Panc1 (cell line): ENCODE measurements around the gene ATXN7. TPM values are rescaled to one million over a fixed set of nuclear protein-coding genes. Genes with fewer than 3 reads are reported as not detected.

Experiments
- ATAC-seq: fragments of 200-7000 bp; cut with Tn5 transposase; 2 replicates; pipeline ENCODE4 v1.9.1; 2020; ENCODE audit warnings: mild to moderate bottlenecking, moderate library complexity
- BruUV-seq: library from RNA; stranded (reverse); fragments of 400-500 nt; replicated peaks from 2 replicates; lab custom pipeline; 2021; lab: Mats Ljungman, UMichigan
- CTCF ChIA-PET: fragments of 300-600 bp; sonication (Branson Sonifier 250); formaldehyde crosslinking; loops from one replicate; lab custom pipeline; 2022; ENCODE audit warnings: antibody characterized with exemption; lab: Charles Lee
- POLR2A ChIA-PET: fragments of 300-600 bp; sonication (Branson Sonifier 250); formaldehyde crosslinking; loops from one replicate; lab custom pipeline; 2022; ENCODE audit warnings: antibody characterized with exemption; lab: Charles Lee
- DNase-seq: peaks from one replicate; pipeline ENCODE4 v3.0.0-alpha.2; 2010; ENCODE audit warnings: low read depth, low spot score
- H3K27ac ChIP-seq: 2 replicates; pipeline ENCODE4 v1.5.1; 2011; ENCODE audit warnings: mild to moderate bottlenecking, low read length, inconsistent platforms
- H3K27me3 ChIP-seq: fragments of 200-500 bp; sonication (Bioruptor generic); 2 replicates; pipeline ENCODE4 v1.6.0; 2014; ENCODE audit warnings: low read length, inconsistent platforms; ENCODE audit not compliant: control insufficient read depth, insufficient read depth
- H3K36me3 ChIP-seq: fragments of 200-500 bp; sonication (Bioruptor generic); 2 replicates; pipeline ENCODE4 v1.5.1; 2014; ENCODE audit warnings: inconsistent platforms, mild to moderate bottlenecking, low read length, moderate library complexity; ENCODE audit not compliant: control insufficient read depth, insufficient read depth
- H3K4me1 ChIP-seq: 2 replicates; pipeline ENCODE4 v1.5.1; 2011; ENCODE audit warnings: inconsistent platforms, mild to moderate bottlenecking, low read length, moderate library complexity; ENCODE audit not compliant: control insufficient read depth, insufficient read depth
- H3K4me3 ChIP-seq, 2 experiments: 2 replicates each; pipeline ENCODE4 v1.5.1; 2011 to 2012; ENCODE audit warnings: low read depth in 2 of 2, low read length in 2 of 2, mild to moderate bottlenecking in 2 of 2, inconsistent platforms in 1 of 2, moderate library complexity in 1 of 2
- H3K9me3 ChIP-seq: fragments of 200-500 bp; sonication (Bioruptor generic); 2 replicates; pipeline ENCODE4 v1.5.1; 2014; ENCODE audit warnings: low read depth, mild to moderate bottlenecking, inconsistent platforms, low read length, moderate library complexity; ENCODE audit not compliant: control insufficient read depth, insufficient read depth
- POLR2AphosphoS5 ChIP-seq: IDR thresholded peaks from 2 replicates; pipeline ENCODE4 v1.6.1; 2012; ENCODE audit warnings: mild to moderate bottlenecking, low read depth, low read length, moderate library complexity
- SIN3A ChIP-seq: IDR thresholded peaks from 2 replicates; pipeline ENCODE4 v1.6.1; 2012; ENCODE audit warnings: low read depth, mild to moderate bottlenecking, low read length, moderate library complexity, borderline replicate concordance; ENCODE audit not compliant: insufficient read depth
- TCF7L2 ChIP-seq: IDR thresholded peaks from 2 replicates; pipeline ENCODE4 v1.6.1; 2011; ENCODE audit warnings: mild to moderate bottlenecking, low read depth, low read length, inconsistent platforms
- in situ Hi-C: cut with HindIII; loops from 2 replicates; pipeline ENCODE4 v1.10.0; 2016; ENCODE audit warnings: low sequenced_read_pairs, low pct_unique_long_range_greater_than_20kb
- intact Hi-C: fragments of 100-400 bp; cut with micrococcal nuclease; formaldehyde crosslinking; loops from one replicate; pipeline ENCODE4 v1.10.0; 2022; ENCODE audit not compliant: unreplicated experiment
- total RNA-seq: library from RNA; stranded (reverse); gene quantifications from one replicate; pipeline ENCODE4 v1.2.1, GENCODE V29; 2021; ENCODE audit not compliant: unreplicated experiment
- TF ChIP-seq, protein P1 (sequence below), 2 experiments: IDR thresholded peaks; 2 replicates each; pipeline ENCODE4 v1.6.1; 2011 to 2012; ENCODE audit warnings: low read depth in 2 of 2, control low read depth in 1 of 2, low read length in 1 of 2, mild to moderate bottlenecking in 1 of 2, moderate library complexity in 1 of 2; ENCODE audit not compliant: insufficient read depth in 1 of 2
- TF ChIP-seq, protein P2 (sequence below): fragments of 450-650 bp; IDR thresholded peaks from 2 replicates; pipeline ENCODE4 v1.5.1; 2017; ENCODE audit warnings: mild to moderate bottlenecking

Gene ATXN7
- total RNA-seq, 1 experiment from 2014 or later: 17.3 TPM

DNA sequence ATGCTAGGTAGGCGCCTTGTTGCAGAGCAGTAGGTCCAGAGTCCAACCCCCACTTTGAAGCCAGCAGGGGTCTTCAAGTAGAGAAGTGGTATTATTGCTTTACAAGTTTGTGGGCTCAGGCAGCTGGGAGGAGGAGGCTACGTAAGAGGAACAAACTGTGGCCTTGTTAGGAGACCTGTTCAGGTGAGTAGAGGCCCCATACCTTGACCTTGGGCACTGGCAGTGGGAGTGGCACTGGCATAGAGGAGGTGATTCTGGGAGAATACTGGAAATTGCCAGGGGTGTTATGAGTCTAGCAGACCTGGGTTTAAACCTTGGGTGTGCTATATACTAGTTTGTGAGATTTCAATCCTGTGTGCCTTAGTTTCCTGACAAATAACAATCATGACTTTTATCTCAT, 83.1 kb downstream of the ATXN7 start:
- Histone ChIP-seq H3K27me3 (no peaks in the 10 kb centered on the region), H3K9me3 (no peaks in the 10 kb centered on the region), H3K4me1 (no peaks in the 10 kb centered on the region), H3K27ac (no peak overlapping the region), H3K36me3 (no peaks in the 10 kb centered on the region), H3K4me3 (no peak overlapping the region)
- DNase-seq: no peak
- ChIA-PET POLR2A (no interaction called here), CTCF (no interaction called here)
- in situ Hi-C loops: no loop called here
- no peak for TF ChIP-seq TCF7L2
- TF ChIP-seq, protein P1, sequence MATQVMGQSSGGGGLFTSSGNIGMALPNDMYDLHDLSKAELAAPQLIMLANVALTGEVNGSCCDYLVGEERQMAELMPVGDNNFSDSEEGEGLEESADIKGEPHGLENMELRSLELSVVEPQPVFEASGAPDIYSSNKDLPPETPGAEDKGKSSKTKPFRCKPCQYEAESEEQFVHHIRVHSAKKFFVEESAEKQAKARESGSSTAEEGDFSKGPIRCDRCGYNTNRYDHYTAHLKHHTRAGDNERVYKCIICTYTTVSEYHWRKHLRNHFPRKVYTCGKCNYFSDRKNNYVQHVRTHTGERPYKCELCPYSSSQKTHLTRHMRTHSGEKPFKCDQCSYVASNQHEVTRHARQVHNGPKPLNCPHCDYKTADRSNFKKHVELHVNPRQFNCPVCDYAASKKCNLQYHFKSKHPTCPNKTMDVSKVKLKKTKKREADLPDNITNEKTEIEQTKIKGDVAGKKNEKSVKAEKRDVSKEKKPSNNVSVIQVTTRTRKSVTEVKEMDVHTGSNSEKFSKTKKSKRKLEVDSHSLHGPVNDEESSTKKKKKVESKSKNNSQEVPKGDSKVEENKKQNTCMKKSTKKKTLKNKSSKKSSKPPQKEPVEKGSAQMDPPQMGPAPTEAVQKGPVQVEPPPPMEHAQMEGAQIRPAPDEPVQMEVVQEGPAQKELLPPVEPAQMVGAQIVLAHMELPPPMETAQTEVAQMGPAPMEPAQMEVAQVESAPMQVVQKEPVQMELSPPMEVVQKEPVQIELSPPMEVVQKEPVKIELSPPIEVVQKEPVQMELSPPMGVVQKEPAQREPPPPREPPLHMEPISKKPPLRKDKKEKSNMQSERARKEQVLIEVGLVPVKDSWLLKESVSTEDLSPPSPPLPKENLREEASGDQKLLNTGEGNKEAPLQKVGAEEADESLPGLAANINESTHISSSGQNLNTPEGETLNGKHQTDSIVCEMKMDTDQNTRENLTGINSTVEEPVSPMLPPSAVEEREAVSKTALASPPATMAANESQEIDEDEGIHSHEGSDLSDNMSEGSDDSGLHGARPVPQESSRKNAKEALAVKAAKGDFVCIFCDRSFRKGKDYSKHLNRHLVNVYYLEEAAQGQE (IDR thresholded peaks at IDR 0.05; ENCODE audit: insufficient read depth in 1 of 2, low read depth in 2 of 2, low read length in 1 of 2): no peak
- TF ChIP-seq POLR2AphosphoS5: no peak
- no peak for TF ChIP-seq SIN3A
- TF ChIP-seq, protein P2, sequence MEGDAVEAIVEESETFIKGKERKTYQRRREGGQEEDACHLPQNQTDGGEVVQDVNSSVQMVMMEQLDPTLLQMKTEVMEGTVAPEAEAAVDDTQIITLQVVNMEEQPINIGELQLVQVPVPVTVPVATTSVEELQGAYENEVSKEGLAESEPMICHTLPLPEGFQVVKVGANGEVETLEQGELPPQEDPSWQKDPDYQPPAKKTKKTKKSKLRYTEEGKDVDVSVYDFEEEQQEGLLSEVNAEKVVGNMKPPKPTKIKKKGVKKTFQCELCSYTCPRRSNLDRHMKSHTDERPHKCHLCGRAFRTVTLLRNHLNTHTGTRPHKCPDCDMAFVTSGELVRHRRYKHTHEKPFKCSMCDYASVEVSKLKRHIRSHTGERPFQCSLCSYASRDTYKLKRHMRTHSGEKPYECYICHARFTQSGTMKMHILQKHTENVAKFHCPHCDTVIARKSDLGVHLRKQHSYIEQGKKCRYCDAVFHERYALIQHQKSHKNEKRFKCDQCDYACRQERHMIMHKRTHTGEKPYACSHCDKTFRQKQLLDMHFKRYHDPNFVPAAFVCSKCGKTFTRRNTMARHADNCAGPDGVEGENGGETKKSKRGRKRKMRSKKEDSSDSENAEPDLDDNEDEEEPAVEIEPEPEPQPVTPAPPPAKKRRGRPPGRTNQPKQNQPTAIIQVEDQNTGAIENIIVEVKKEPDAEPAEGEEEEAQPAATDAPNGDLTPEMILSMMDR: no peak
- ATAC-seq: no peak
- BruUV-seq: no TSS peak
- intact Hi-C loops: no loop called here

DNA sequence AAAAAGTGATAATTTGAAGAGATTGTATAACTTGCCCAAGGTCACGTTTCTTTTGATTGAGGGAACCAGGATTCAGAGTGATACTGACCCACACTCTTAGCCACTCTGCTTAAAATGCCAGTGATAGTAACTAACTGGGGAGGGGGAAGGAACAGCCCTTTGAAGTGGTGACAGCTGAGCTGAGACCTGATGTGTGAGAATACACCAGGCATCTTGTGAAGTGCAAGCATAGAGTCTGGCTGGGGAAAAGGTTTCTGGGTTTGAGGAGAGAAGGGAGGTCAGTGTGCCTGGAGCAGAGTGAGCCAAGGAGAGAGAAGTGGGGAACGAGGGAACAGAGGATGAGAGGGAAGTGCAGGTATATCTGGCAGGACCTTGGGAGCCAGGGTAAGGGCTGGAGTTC, 83.9 kb downstream of the ATXN7 start:
- H3K4me3 ChIP-seq: no peak overlapping the region
- ATAC-seq (no peak), DNase-seq (no peak)
- BruUV-seq: no TSS peak
- TF ChIP-seq, protein P2: no peak
- TF ChIP-seq POLR2AphosphoS5 (no peak), SIN3A (no peak), TCF7L2 (no peak)
- TF ChIP-seq, protein P1 (IDR thresholded peaks at IDR 0.05; ENCODE audit: insufficient read depth in 1 of 2, low read depth in 2 of 2, low read length in 1 of 2): no peak
- no peak overlapping the region for H3K27ac ChIP-seq
- CTCF ChIA-PET: no interaction called here
- no peaks in the 10 kb centered on the region for H3K27me3 ChIP-seq
- intact Hi-C loops: no loop called here
- no peaks in the 10 kb centered on the region; the same call in 1 of the 2 replicates for H3K36me3 ChIP-seq
- H3K9me3 ChIP-seq: no peaks in the 10 kb centered on the region
- in situ Hi-C loops: no loop called here
- POLR2A ChIA-PET: no interaction called here
- no peaks in the 10 kb centered on the region for H3K4me1 ChIP-seq
